GM12878 (cell line): ENCODE data around the gene TACC3. TPM values are rescaled to one million over a fixed set of nuclear protein-coding genes. Genes with fewer than 3 reads are reported as not detected.

Experiments used
- ATAC-seq: fragments of 200-7000 bp; cut with Tn5 transposase; 3 replicates; pipeline ENCODE4 v1.9.1; 2020; ENCODE audit warnings: mild to moderate bottlenecking, moderate library complexity
- BruUV-seq: library from RNA; stranded (reverse); fragments of 400-500 nt; replicated peaks from 2 replicates; lab custom pipeline; 2021; lab: Mats Ljungman, UMichigan
- CTCF ChIA-PET: fragments of 300-600 bp; sonication (Branson Sonifier 250); formaldehyde crosslinking; extraction: SDS; loops from one replicate; lab custom pipeline; 2021; ENCODE audit warnings: inconsistent platforms; lab: Yijun Ruan, JAX
- POLR2A ChIA-PET: fragments of 350-600 bp; formaldehyde crosslinking; extraction: SDS; loops from one replicate; lab custom pipeline; 2021; ENCODE audit warnings: inconsistent platforms; lab: Charles Lee
- RAD21 ChIA-PET: fragments of 300-600 bp; sonication (Branson Sonifier 250); formaldehyde crosslinking; loops from one replicate; lab custom pipeline; 2023; ENCODE audit warnings: antibody characterized with exemption; ENCODE audit not compliant: unreplicated experiment; lab: Charles Lee
- SMC1A ChIA-PET: fragments of 300-600 bp; sonication (Branson Sonifier 250); formaldehyde crosslinking; loops from one replicate; lab custom pipeline; 2023; ENCODE audit not compliant: unreplicated experiment, uncharacterized antibody; lab: Charles Lee
- DNase-seq: peaks from one replicate; pipeline ENCODE4 v3.0.0-alpha.2; 2011; ENCODE audit warnings: low read depth, low spot score
- FAIRE-seq: peaks from 3 replicates; lab custom pipeline; 2011; peaks lifted over from hg19 to GRCh38; lab: Jason Lieb, UNC
- H2AFZ ChIP-seq: 2 replicates; pipeline ENCODE4 v1.6.0; 2011; ENCODE audit warnings: low read depth, low read length, control low read depth; ENCODE audit not compliant: control insufficient read depth
- H3K27ac ChIP-seq: 2 replicates; pipeline ENCODE4 v1.5.1; 2011; ENCODE audit warnings: control low read depth; ENCODE audit not compliant: control insufficient read depth, insufficient read depth
- H3K27me3 ChIP-seq, 2 experiments: replicated peaks in 1 of 2; 2 replicates each; pipeline versions ENCODE4 v1.6.0 to v1.6.1; 2011; ENCODE audit warnings: low read length in 1 of 2; ENCODE audit not compliant: control insufficient read depth in 2 of 2, insufficient read depth in 2 of 2
- H3K36me3 ChIP-seq, 2 experiments: 2 replicates each; pipeline ENCODE4 v1.5.1; 2011; ENCODE audit warnings: low read length in 1 of 2; ENCODE audit not compliant: control insufficient read depth in 2 of 2, insufficient read depth in 2 of 2
- H3K4me1 ChIP-seq: 2 replicates; pipeline ENCODE4 v1.6.1; 2011; ENCODE audit warnings: mild to moderate bottlenecking, low read length, moderate library complexity, mixed read lengths; ENCODE audit not compliant: control insufficient read depth, insufficient read depth
- H3K4me2 ChIP-seq: 2 replicates; pipeline ENCODE4 v1.6.0; 2011; ENCODE audit warnings: control low read depth; ENCODE audit not compliant: control insufficient read depth, insufficient read depth
- H3K4me3 ChIP-seq: fragments of 200-600 bp; sonication (generic); 2 replicates; pipeline ENCODE4 v1.5.1; 2016
- H3K79me2 ChIP-seq: 2 replicates; pipeline ENCODE4 v1.6.0; 2011; ENCODE audit warnings: low read length; ENCODE audit not compliant: control insufficient read depth, insufficient read depth
- H3K9ac ChIP-seq: 2 replicates; pipeline ENCODE4 v1.8.0; 2011; ENCODE audit warnings: low read length, control low read depth, mixed read lengths; ENCODE audit not compliant: control insufficient read depth, insufficient read depth
- H3K9me3 ChIP-seq: replicated peaks from 3 replicates; pipeline ENCODE4 v1.5.1; 2011; ENCODE audit warnings: mild to moderate bottlenecking, low read length; ENCODE audit not compliant: control insufficient read depth, insufficient read depth
- H4K20me1 ChIP-seq: 2 replicates; pipeline ENCODE4 v1.6.0; 2011; ENCODE audit not compliant: control insufficient read depth, insufficient read depth
- BMI1 ChIP-seq: fragments of 450-650 bp; IDR thresholded peaks from 2 replicates; pipeline ENCODE4 v1.6.1; 2016; ENCODE audit warnings: mild to moderate bottlenecking, moderate library complexity, borderline replicate concordance
- CREM ChIP-seq: IDR thresholded peaks from 2 replicates; pipeline ENCODE4 v1.6.1; 2014; ENCODE audit warnings: antibody characterized with exemption, low read depth
- HDAC2 ChIP-seq: fragments of 200-600 bp; sonication (generic); IDR thresholded peaks from 2 replicates; pipeline ENCODE4 v1.6.1; 2017
- KAT2A ChIP-seq: conservative IDR thresholded peaks from 2 replicates; pipeline ENCODE4 v1.6.1; 2011; ENCODE audit warnings: low read depth, low read length; ENCODE audit not compliant: control insufficient read depth
- MEF2B ChIP-seq: fragments of 450-650 bp; IDR thresholded peaks from 2 replicates; pipeline ENCODE4 v1.6.1; 2018; ENCODE audit warnings: mild to moderate bottlenecking, moderate library complexity; ENCODE audit not compliant: partially characterized antibody, poor library complexity, severe bottlenecking
- NR2F1 ChIP-seq: fragments of 450-650 bp; conservative IDR thresholded peaks from 2 replicates; pipeline ENCODE4 v1.6.1; 2017; ENCODE audit warnings: mild to moderate bottlenecking
- RAD51 ChIP-seq: fragments of 450-650 bp; IDR thresholded peaks from 2 replicates; pipeline ENCODE4 v1.6.1; 2016; ENCODE audit warnings: moderate library complexity, mild to moderate bottlenecking, inconsistent platforms
- STAT1 ChIP-seq: fragments of 450-650 bp; conservative IDR thresholded peaks from 2 replicates; pipeline ENCODE4 v1.6.1; 2014; ENCODE audit warnings: antibody characterized with exemption, mild to moderate bottlenecking
- ZBED1 ChIP-seq: IDR thresholded peaks from 2 replicates; pipeline ENCODE4 v1.6.1; 2016; ENCODE audit warnings: borderline replicate concordance
- ZNF217 ChIP-seq: fragments of 450-650 bp; IDR thresholded peaks from 2 replicates; pipeline ENCODE4 v1.6.1; 2017; ENCODE audit warnings: antibody characterized with exemption, mild to moderate bottlenecking
- WGBS: methylation state at CpG from one replicate; pipeline ENCODE4 v1.1.6; 2016; ENCODE audit warnings: low lambda C conversion rate; ENCODE audit not compliant: insufficient replicate concordance, insufficient coverage; ENCODE audit errors: missing lambda C conversion rate; 5-methylcytosine and 5-hydroxymethylcytosine counted together
- in situ Hi-C: fragments of 300-500 bp; cut with MboI; formaldehyde crosslinking; loops from 9 replicates; pipeline ENCODE4 v1.14.3; 2018; ENCODE audit warnings: mixed read lengths
- intact Hi-C: fragments of 100-400 bp; cut with micrococcal nuclease; formaldehyde crosslinking; loops from one replicate; pipeline ENCODE4 v1.14.2; 2022; ENCODE audit not compliant: unreplicated experiment
- polyA plus RNA-seq, 11 experiments: library from polyadenylated mRNA; depleted of rRNA in 4 of 11; unstranded in 6 of 11; stranded (reverse) in 5 of 11; fragments of >200 nt; fragmentation: Nextera tagmentation in 4 of 11; fragmentation: Illumina TruSeq in 1 of 11; extraction: Ambion mirVana in 4 of 11; extraction: Trizol in 1 of 11; gene quantifications; 1 replicate in 1 of 11; 2 replicates in 10 of 11; pipeline versions ENCODE4 v1.2.1 to v1.2.3, GENCODE V29; 2011 to 2016; ENCODE audit warnings: inconsistent platforms in 2 of 11, missing spikeins in 2 of 11, low read depth in 1 of 11
- total RNA-seq, 4 experiments: library from RNA; depleted of rRNA in 3 of 4; stranded (reverse); fragments of >200 nt in 3 of 4; fragmentation: Illumina TruSeq in 1 of 4; extraction: Trizol in 1 of 4; gene quantifications; 2 replicates each; pipeline versions ENCODE4 v1.2.1 to v1.2.3, GENCODE V29; 2013 to 2021
- TF ChIP-seq, protein P1 (sequence below): IDR thresholded peaks from 2 replicates; pipeline ENCODE4 v1.6.1; 2012; ENCODE audit warnings: mild to moderate bottlenecking, low read depth, low read length
- TF ChIP-seq, protein P2 (sequence below): fragments of 450-650 bp; IDR thresholded peaks from 2 replicates; pipeline ENCODE4 v1.6.1; 2017; ENCODE audit warnings: mild to moderate bottlenecking, low read depth, inconsistent platforms; ENCODE audit not compliant: poor library complexity, severe bottlenecking

Gene TACC3
- total and polyA plus RNA-seq, 10 of the 15 experiments (the other 5 are each of a cell fraction or from before 2014, with no cell fraction given): 2.8 to 121 (median 73.3) TPM

DNA sequence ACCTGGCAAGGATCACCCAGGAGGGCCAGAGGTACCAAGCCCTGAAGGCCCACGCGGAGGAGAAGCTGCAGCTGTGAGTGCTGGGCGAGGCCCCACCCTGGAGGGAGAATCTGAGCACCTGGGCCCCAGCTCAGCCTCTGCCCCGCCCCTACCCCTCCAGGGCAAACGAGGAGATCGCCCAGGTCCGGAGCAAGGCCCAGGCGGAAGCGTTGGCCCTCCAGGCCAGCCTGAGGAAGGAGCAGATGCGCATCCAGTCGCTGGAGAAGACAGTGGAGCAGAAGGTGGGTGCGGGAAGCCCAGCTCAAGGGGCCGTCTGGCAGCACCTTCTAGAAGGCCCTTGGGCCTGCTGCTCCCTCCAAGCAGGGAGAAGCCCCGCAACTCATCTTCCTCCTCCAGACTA lies 23.2 kb downstream of the TACC3 start:
- FAIRE-seq (no peak), DNase-seq (no peak), ATAC-seq (no peak)
- TF ChIP-seq ZBED1: no peak
- Histone ChIP-seq H3K4me1 (no peaks in the 10 kb centered on the region), H3K27ac (no peak overlapping the region), H3K36me3 (peaks cover 20 to 33% of the 10 kb centered on the region in 2 experiments; a peak in 3 of 4 replicates), H3K79me2 (no peaks in the 10 kb centered on the region), H3K4me3 (no peak overlapping the region), H4K20me1 (no peaks in the 10 kb centered on the region), H2AFZ (no peak overlapping the region), H3K4me2 (no peak overlapping the region), H3K9me3 (no peaks in the 10 kb centered on the region), H3K27me3 (no peaks in the 10 kb centered on the region), H3K9ac (no peak overlapping the region)
- intact Hi-C loops: no loop called here
- ChIA-PET SMC1A (interaction anchor here (1.2 kb wide), 1 partner anchor 51 kb away, joined by 3 read pairs; no protein-coding TSS in a partner anchor), RAD21 (interaction anchor here (1.0 kb wide), 1 partner anchor 155 kb away, joined by 3 read pairs; no protein-coding TSS in a partner anchor), POLR2A (no interaction called here), CTCF (interaction anchor here (0.9 to 5.1 kb wide), 4 partner anchors 14 to 774 kb away, joined by 3 to 60 read pairs (median 4); no protein-coding TSS in a partner anchor)
- WGBS: 93% methylated on average over 14 of the region's 14 CpGs
- in situ Hi-C loops: loop anchor here (5.0 kb wide), 2 partner anchors 73 to 163 kb away; no protein-coding TSS in a partner anchor
- no TSS peak for BruUV-seq

DNA sequence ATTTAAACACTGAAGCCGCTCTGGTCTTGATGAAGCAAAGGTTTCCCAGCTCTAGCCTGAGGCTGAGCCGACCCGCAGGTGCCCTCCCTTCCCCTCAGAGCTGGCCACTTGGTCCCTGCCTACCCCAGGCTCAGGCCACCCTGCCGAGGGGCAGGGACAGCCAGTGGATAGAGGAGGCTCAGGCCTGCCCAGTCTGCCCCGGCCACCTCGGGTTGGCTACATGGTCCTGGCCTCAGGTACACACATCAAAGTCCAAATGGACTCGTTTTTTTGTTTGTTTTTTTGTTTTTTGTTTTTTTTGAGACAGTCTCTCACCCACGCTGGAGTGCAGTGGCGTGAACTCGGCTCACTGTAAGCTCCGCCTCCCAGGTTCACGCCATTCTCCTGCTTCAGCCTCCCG lies 23.8 kb downstream of the TACC3 start:
- ChIA-PET SMC1A (interaction anchor here (1.2 kb wide), 1 partner anchor 52 kb away, joined by 3 read pairs; no protein-coding TSS in a partner anchor), CTCF (interaction anchor here (0.6 to 5.1 kb wide), 7 partner anchors 14 to 161 kb away, joined by 3 to 60 read pairs (median 4); no protein-coding TSS in a partner anchor), RAD21 (no interaction called here), POLR2A (no interaction called here)
- no peaks in the 10 kb centered on the region for H3K4me1 ChIP-seq
- in situ Hi-C loops (no loop called here), intact Hi-C loops (loop anchor here (5.0 kb wide), 1 partner anchor 442 kb away; no protein-coding TSS in a partner anchor)
- 88% methylated on average over 13 of the region's 13 CpGs for WGBS
- H3K36me3 ChIP-seq: peaks cover 19 to 28% of the 10 kb centered on the region in 2 experiments; a peak in 3 of 4 replicates
- no peak overlapping the region for H3K4me3 ChIP-seq
- no peak overlapping the region for H3K27ac ChIP-seq
- ATAC-seq: no peak
- H3K79me2 ChIP-seq: no peaks in the 10 kb centered on the region
- no peaks in the 10 kb centered on the region for H4K20me1 ChIP-seq
- no peak for DNase-seq
- H3K9me3 ChIP-seq: no peaks in the 10 kb centered on the region
- no peak for FAIRE-seq
- H3K9ac ChIP-seq: no peak overlapping the region
- no peak overlapping the region for H2AFZ ChIP-seq
- H3K4me2 ChIP-seq: no peak overlapping the region
- H3K27me3 ChIP-seq: no peaks in the 10 kb centered on the region
- no TSS peak for BruUV-seq
- TF ChIP-seq MEF2B (no peak), NR2F1 (no peak), ZNF217 (no peak), BMI1 (no peak), KAT2A (no peak), RAD51 (no peak), CREM (no peak), HDAC2 (no peak), STAT1 (no peak)
- TF ChIP-seq, protein P1, sequence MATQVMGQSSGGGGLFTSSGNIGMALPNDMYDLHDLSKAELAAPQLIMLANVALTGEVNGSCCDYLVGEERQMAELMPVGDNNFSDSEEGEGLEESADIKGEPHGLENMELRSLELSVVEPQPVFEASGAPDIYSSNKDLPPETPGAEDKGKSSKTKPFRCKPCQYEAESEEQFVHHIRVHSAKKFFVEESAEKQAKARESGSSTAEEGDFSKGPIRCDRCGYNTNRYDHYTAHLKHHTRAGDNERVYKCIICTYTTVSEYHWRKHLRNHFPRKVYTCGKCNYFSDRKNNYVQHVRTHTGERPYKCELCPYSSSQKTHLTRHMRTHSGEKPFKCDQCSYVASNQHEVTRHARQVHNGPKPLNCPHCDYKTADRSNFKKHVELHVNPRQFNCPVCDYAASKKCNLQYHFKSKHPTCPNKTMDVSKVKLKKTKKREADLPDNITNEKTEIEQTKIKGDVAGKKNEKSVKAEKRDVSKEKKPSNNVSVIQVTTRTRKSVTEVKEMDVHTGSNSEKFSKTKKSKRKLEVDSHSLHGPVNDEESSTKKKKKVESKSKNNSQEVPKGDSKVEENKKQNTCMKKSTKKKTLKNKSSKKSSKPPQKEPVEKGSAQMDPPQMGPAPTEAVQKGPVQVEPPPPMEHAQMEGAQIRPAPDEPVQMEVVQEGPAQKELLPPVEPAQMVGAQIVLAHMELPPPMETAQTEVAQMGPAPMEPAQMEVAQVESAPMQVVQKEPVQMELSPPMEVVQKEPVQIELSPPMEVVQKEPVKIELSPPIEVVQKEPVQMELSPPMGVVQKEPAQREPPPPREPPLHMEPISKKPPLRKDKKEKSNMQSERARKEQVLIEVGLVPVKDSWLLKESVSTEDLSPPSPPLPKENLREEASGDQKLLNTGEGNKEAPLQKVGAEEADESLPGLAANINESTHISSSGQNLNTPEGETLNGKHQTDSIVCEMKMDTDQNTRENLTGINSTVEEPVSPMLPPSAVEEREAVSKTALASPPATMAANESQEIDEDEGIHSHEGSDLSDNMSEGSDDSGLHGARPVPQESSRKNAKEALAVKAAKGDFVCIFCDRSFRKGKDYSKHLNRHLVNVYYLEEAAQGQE: no peak
- TF ChIP-seq, protein P2, sequence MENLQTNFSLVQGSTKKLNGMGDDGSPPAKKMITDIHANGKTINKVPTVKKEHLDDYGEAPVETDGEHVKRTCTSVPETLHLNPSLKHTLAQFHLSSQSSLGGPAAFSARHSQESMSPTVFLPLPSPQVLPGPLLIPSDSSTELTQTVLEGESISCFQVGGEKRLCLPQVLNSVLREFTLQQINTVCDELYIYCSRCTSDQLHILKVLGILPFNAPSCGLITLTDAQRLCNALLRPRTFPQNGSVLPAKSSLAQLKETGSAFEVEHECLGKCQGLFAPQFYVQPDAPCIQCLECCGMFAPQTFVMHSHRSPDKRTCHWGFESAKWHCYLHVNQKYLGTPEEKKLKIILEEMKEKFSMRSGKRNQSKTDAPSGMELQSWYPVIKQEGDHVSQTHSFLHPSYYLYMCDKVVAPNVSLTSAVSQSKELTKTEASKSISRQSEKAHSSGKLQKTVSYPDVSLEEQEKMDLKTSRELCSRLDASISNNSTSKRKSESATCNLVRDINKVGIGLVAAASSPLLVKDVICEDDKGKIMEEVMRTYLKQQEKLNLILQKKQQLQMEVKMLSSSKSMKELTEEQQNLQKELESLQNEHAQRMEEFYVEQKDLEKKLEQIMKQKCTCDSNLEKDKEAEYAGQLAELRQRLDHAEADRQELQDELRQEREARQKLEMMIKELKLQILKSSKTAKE: no peak
